ENCODE measurements around the gene IL16.
"Not testable (repeated sequence)": the region's sequence is repeated elsewhere in the genome, so short reads cannot be mapped to it uniquely, and the experiment has no call there.

IL16 gene

GRCh38 chr15:81341351-81341750 lies 144.7 kb downstream of the IL16 start:
- DNase-seq = no peak

GRCh38 chr15:81343371-81343770 lies 146.7 kb downstream of the IL16 start:
- no peak for DNase-seq

GRCh38 chr15:81346611-81347010 lies 149.9 kb downstream of the IL16 start:
- DNase-seq = no peak

GRCh38 chr15:81347910-81348309 lies 151.2 kb downstream of the IL16 start:
- no peak for DNase-seq

GRCh38 chr15:81348691-81349090 lies 152.0 kb downstream of the IL16 start:
- DNase-seq = not testable (repeated sequence)

GRCh38 chr15:81349271-81349670 lies 152.6 kb downstream of the IL16 start:
- DNase-seq = no peak

- DNase-seq = no peak
Observed at GRCh38 chr15:81351651-81352050, 155.0 kb downstream of the IL16 start.

- no peak for DNase-seq
Observed at GRCh38 chr15:81356252-81356651, 159.6 kb downstream of the IL16 start.

GRCh38 chr15:81357180-81357686 lies 160.6 kb downstream of the IL16 start:
- DNase-seq = no peak

- no peak for DNase-seq
Observed at GRCh38 chr15:81358248-81358647, 161.6 kb downstream of the IL16 start.

GRCh38 chr15:81360491-81360890 lies 163.8 kb downstream of the IL16 start:
- no peak for DNase-seq

- no peak for DNase-seq
Observed at GRCh38 chr15:81361891-81362290, 165.2 kb downstream of the IL16 start.

- DNase-seq = no peak
Observed at GRCh38 chr15:81362790-81363189, 166.1 kb downstream of the IL16 start.

GRCh38 chr15:81363276-81363675 lies 166.6 kb downstream of the IL16 start:
- no peak for DNase-seq
